ENCODE measurements around the gene COLEC11. TPM values are rescaled to one million over a fixed set of nuclear protein-coding genes. Genes with fewer than 3 reads are reported as not detected.
"Not testable (repeated sequence)": the region's sequence is repeated elsewhere in the genome, so short reads cannot be mapped to it uniquely, and the experiment has no call there.

The COLEC11 gene
- total and polyA plus RNA-seq, 8 donors, result 2.0 to 9.9 (median 3.3) TPM; not detected in 3

GRCh38 chr2:3608373-3609278 is 13.7 kb downstream of the COLEC11 start:
- intact Hi-C loops (cut with DNase I; ENCODE audit: low total_unique reads), result no loop called here
- Histone ChIP-seq H3K36me3 (no peaks in the 10 kb centered on the region), H3K9me3 (no peaks in the 10 kb centered on the region), H3K27me3 (peaks cover 0 to 3% (median 0%) of the 10 kb centered on the region in 3 donors), H3K4me3 (no peak overlapping the region), H3K4me1 (no peaks in the 10 kb centered on the region), H3K27ac (no peak overlapping the region)
- 78 to 82% (median 79%) methylated on average over 19 of the region's 19 CpGs for WGBS, 5 donors
- DNase-seq, result peak in 1 of 2 donors; percentile 19
- TF ChIP-seq POLR2A (IDR thresholded peaks at IDR 0.05) (no peak), CTCF (IDR thresholded peaks at IDR 0.05) (no peak), EP300 (IDR thresholded peaks at IDR 0.05) (no peak)

GRCh38 chr2:3609279-3609673 is 14.4 kb downstream of the COLEC11 start:
- WGBS, 5 donors, result 64 to 87% (median 82%) methylated on average over 4 of the region's 4 CpGs

GRCh38 chr2:3610415-3610814 is 15.5 kb downstream of the COLEC11 start:
- peaks cover 0 to 11% (median 0%) of the 10 kb centered on the region in 4 donors for H3K9me3 ChIP-seq
- no peaks in the 10 kb centered on the region for H3K4me1 ChIP-seq
- 90 to 95% (median 91%) methylated on average over 9 of the region's 9 CpGs for WGBS, 5 donors
- H3K27ac ChIP-seq, result no peak overlapping the region
- DNase-seq, result peak in 1 of 2 donors; percentile 9
- H3K36me3 ChIP-seq, result no peaks in the 10 kb centered on the region
- intact Hi-C loops (cut with DNase I; ENCODE audit: low total_unique reads), result no loop called here
- no peak for TF ChIP-seq EP300 (IDR thresholded peaks at IDR 0.05)
- no peak for TF ChIP-seq CTCF (IDR thresholded peaks at IDR 0.05)
- TF ChIP-seq POLR2AphosphoS5 (IDR thresholded peaks at IDR 0.05), result no peak
- no peak for TF ChIP-seq POLR2A (IDR thresholded peaks at IDR 0.05)
- H3K27me3 ChIP-seq, result peaks cover 0 to 3% (median 0%) of the 10 kb centered on the region in 3 donors
- no peak overlapping the region for H3K4me3 ChIP-seq

More at GRCh38 chr2:3609279-3609673, 14.4 kb downstream of the COLEC11 start:
- H3K4me3 ChIP-seq; H3K4me1 ChIP-seq; H3K36me3 ChIP-seq; intact Hi-C loops (cut with DNase I; ENCODE audit: low total_unique reads); H3K27me3 ChIP-seq; H3K9me3 ChIP-seq; H3K27ac ChIP-seq: not testable (repeated sequence)
- DNase-seq, result peak in 1 of 2 donors; percentile 8

GRCh38 chr2:3610881-3611505 is 16.1 kb downstream of the COLEC11 start:
- intact Hi-C loops (cut with DNase I; ENCODE audit: low total_unique reads), result no loop called here
- DNase-seq, result peak in 1 of 2 donors; percentile 3
- WGBS, 5 donors, result 59 to 65% (median 64%) methylated on average over 23 of the region's 23 CpGs

More at GRCh38 chr2:3610881-3611505, 16.1 kb downstream of the COLEC11 start:
- Histone ChIP-seq H3K27me3 (peaks cover 0 to 3% (median 0%) of the 10 kb centered on the region in 3 donors), H3K4me1 (no peaks in the 10 kb centered on the region), H3K9me3 (peaks cover 0 to 17% (median 0%) of the 10 kb centered on the region in 4 donors), H3K36me3 (no peaks in the 10 kb centered on the region), H3K27ac (no peak overlapping the region), H3K4me3 (no peak overlapping the region)
- TF ChIP-seq POLR2A (IDR thresholded peaks at IDR 0.05) (no peak), CTCF (IDR thresholded peaks at IDR 0.05) (no peak), POLR2AphosphoS5 (IDR thresholded peaks at IDR 0.05) (no peak), EP300 (IDR thresholded peaks at IDR 0.05) (no peak)
